ENCODE results near the gene HM13.

- TF ChIP-seq, protein P1, sequence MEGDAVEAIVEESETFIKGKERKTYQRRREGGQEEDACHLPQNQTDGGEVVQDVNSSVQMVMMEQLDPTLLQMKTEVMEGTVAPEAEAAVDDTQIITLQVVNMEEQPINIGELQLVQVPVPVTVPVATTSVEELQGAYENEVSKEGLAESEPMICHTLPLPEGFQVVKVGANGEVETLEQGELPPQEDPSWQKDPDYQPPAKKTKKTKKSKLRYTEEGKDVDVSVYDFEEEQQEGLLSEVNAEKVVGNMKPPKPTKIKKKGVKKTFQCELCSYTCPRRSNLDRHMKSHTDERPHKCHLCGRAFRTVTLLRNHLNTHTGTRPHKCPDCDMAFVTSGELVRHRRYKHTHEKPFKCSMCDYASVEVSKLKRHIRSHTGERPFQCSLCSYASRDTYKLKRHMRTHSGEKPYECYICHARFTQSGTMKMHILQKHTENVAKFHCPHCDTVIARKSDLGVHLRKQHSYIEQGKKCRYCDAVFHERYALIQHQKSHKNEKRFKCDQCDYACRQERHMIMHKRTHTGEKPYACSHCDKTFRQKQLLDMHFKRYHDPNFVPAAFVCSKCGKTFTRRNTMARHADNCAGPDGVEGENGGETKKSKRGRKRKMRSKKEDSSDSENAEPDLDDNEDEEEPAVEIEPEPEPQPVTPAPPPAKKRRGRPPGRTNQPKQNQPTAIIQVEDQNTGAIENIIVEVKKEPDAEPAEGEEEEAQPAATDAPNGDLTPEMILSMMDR (IDR thresholded peaks at IDR 0.05; ENCODE audit: low read depth, low read length): no peak
- no peak for TF ChIP-seq POLR2A (IDR thresholded peaks at IDR 0.05; ENCODE audit: extremely low read depth, insufficient read length)
- TF ChIP-seq MAX (IDR thresholded peaks at IDR 0.05; ENCODE audit: low read depth, low read length): no peak
These were observed 50.0 kb downstream of the HM13 start for GRCh38 chr20:31564284-31564683.

Measured in NB4 (cell line).